CD8-positive, alpha-beta memory T cell (primary cell): Measurements from ENCODE around the gene PDIK1L. TPM values are rescaled to one million over a fixed set of nuclear protein-coding genes. Genes with fewer than 3 reads are reported as not detected.
A peak's percentile ranks its signal among the peaks of the same experiment; 100 is the strongest.

ENCODE experiments used
- CTCF ChIA-PET: fragments of 350-600 bp; sonication (Branson Sonifier 250); formaldehyde crosslinking; loops from one replicate; lab custom pipeline; 2021; ENCODE audit warnings: antibody characterized with exemption; lab: Charles Lee
- POLR2A ChIA-PET: fragments of 350-600 bp; sonication (Branson Sonifier 250); formaldehyde crosslinking; loops from one replicate; lab custom pipeline; 2021; ENCODE audit warnings: antibody characterized with exemption; lab: Charles Lee
- DNase-seq, 5 donors: peaks; one replicate each; pipeline versions ENCODE4 v3.0.0 to v3.0.0-alpha.2; 2020 to 2022; ENCODE audit warnings: mixed read lengths in 1 of 5
- H3K27ac ChIP-seq: one replicate; pipeline ENCODE4 v1.7.0; 2013; ENCODE audit warnings: low read depth, mild to moderate bottlenecking, low read length, moderate library complexity
- H3K27me3 ChIP-seq: 2 replicates; pipeline ENCODE4 v1.7.0; 2013; ENCODE audit warnings: low read length, mild to moderate bottlenecking; ENCODE audit not compliant: insufficient read depth, poor library complexity, severe bottlenecking
- H3K36me3 ChIP-seq: 2 replicates; pipeline ENCODE4 v1.7.0; 2013; ENCODE audit warnings: mild to moderate bottlenecking, low read length, moderate library complexity; ENCODE audit not compliant: insufficient read depth
- H3K4me1 ChIP-seq: 2 replicates; pipeline ENCODE4 v1.7.0; 2013; ENCODE audit warnings: mild to moderate bottlenecking, low read length, moderate library complexity; ENCODE audit not compliant: insufficient read depth
- H3K4me3 ChIP-seq: 2 replicates; pipeline ENCODE4 v1.7.0; 2013; ENCODE audit warnings: mild to moderate bottlenecking, low read length
- H3K9me3 ChIP-seq: 2 replicates; pipeline ENCODE4 v1.7.0; 2013; ENCODE audit warnings: mild to moderate bottlenecking, low read length
- H3K27ac Mint-ChIP-seq, 8 donors: one replicate each; pipeline ENCODE4 v1.8.0; 2020 to 2021; ENCODE audit warnings: mixed read lengths in 8 of 8, mild to moderate bottlenecking in 6 of 8, inconsistent platforms in 3 of 8, moderate library complexity in 3 of 8
- H3K27me3 Mint-ChIP-seq, 2 donors: one replicate each; pipeline ENCODE4 v1.8.0; 2020 to 2021; ENCODE audit warnings: mixed read lengths in 2 of 2, mild to moderate bottlenecking in 1 of 2, moderate library complexity in 1 of 2
- H3K36me3 Mint-ChIP-seq, 3 donors: one replicate each; pipeline ENCODE4 v1.8.0; 2020 to 2021; ENCODE audit warnings: mixed read lengths in 3 of 3, inconsistent platforms in 1 of 3, mild to moderate bottlenecking in 1 of 3
- H3K4me1 Mint-ChIP-seq, 3 donors: one replicate each; pipeline ENCODE4 v1.8.0; 2020 to 2021; ENCODE audit warnings: mixed read lengths in 3 of 3, inconsistent platforms in 1 of 3, mild to moderate bottlenecking in 1 of 3
- H3K4me3 Mint-ChIP-seq, 7 donors: one replicate each; pipeline ENCODE4 v1.8.0; 2020 to 2021; ENCODE audit warnings: mixed read lengths in 7 of 7, mild to moderate bottlenecking in 6 of 7, moderate library complexity in 4 of 7, inconsistent platforms in 2 of 7
- H3K9me3 Mint-ChIP-seq, 5 donors: one replicate each; pipeline ENCODE4 v1.8.0; 2020 to 2022; ENCODE audit warnings: mixed read lengths in 5 of 5, mild to moderate bottlenecking in 3 of 5, moderate library complexity in 2 of 5, inconsistent platforms in 1 of 5
- polyA plus RNA-seq: library from polyadenylated mRNA; unstranded; fragments of 300-500 nt; fragmentation: Illumina TruSeq; gene quantifications from one replicate; pipeline ENCODE4 v1.2.3, GENCODE V29; 2021
- total RNA-seq, 2 experiments: library from RNA; stranded (reverse); gene quantifications; one replicate each; pipeline ENCODE4 v1.2.3, GENCODE V29; 2021

The PDIK1L gene
- total and polyA plus RNA-seq, 3 experiments from 2014 or later = 4.2 to 14.6 (median 14.5) TPM

GRCh38 chr1:26070963-26071342, 40.7 kb upstream of the PDIK1L start:
- ChIA-PET POLR2A (no interaction called here), CTCF (interaction anchor here (1.0 to 1.2 kb wide), 2 partner anchors 35 to 86 kb away, joined by 3 read pairs; no protein-coding TSS in a partner anchor)
- Histone ChIP-seq H3K4me1 (no peaks in the 10 kb centered on the region), H3K27ac (no peak overlapping the region), H3K27me3 (peaks cover 6% of the 10 kb centered on the region), H3K9me3 (no peaks in the 10 kb centered on the region), H3K36me3 (no peaks in the 10 kb centered on the region), H3K4me3 (no peak overlapping the region)
- peaks cover 21 to 59% of the 10 kb centered on the region in 2 donors for H3K27me3 Mint-ChIP-seq
- H3K9me3 Mint-ChIP-seq = no peaks in the 10 kb centered on the region
- H3K36me3 Mint-ChIP-seq = no peaks in the 10 kb centered on the region
- H3K4me3 Mint-ChIP-seq = no peak overlapping the region
- H3K27ac Mint-ChIP-seq = no peak overlapping the region
- no peak for DNase-seq
- peaks cover 0 to 6% (median 1%) of the 10 kb centered on the region in 3 donors for H3K4me1 Mint-ChIP-seq

GRCh38 chr1:26072305-26072704, 39.3 kb upstream of the PDIK1L start:
- POLR2A ChIA-PET = no interaction called here
- no peak overlapping the region for H3K27ac Mint-ChIP-seq
- CTCF ChIA-PET = no interaction called here

GRCh38 chr1:26075421-26076144, 36.0 kb upstream of the PDIK1L start:
- DNase-seq = no peak
- Histone ChIP-seq H3K4me1 (no peaks in the 10 kb centered on the region), H3K27ac (no peak overlapping the region), H3K36me3 (no peaks in the 10 kb centered on the region), H3K9me3 (no peaks in the 10 kb centered on the region), H3K27me3 (peaks cover 6% of the 10 kb centered on the region), H3K4me3 (no peak overlapping the region)
- Mint-ChIP-seq H3K27ac (no peak overlapping the region), H3K9me3 (no peaks in the 10 kb centered on the region), H3K4me1 (peaks cover 0 to 6% (median 1%) of the 10 kb centered on the region in 3 donors), H3K27me3 (peaks cover 20 to 60% of the 10 kb centered on the region in 2 donors), H3K4me3 (no peak overlapping the region), H3K36me3 (peaks cover 0 to 7% (median 1%) of the 10 kb centered on the region in 3 donors)
- CTCF ChIA-PET = no interaction called here
- POLR2A ChIA-PET = no interaction called here

More at GRCh38 chr1:26072305-26072704, 39.3 kb upstream of the PDIK1L start:
- Histone ChIP-seq H3K4me1 (no peaks in the 10 kb centered on the region), H3K27me3 (peaks cover 6% of the 10 kb centered on the region), H3K36me3 (no peaks in the 10 kb centered on the region), H3K4me3 (no peak overlapping the region), H3K27ac (no peak overlapping the region), H3K9me3 (no peaks in the 10 kb centered on the region)
- Mint-ChIP-seq H3K9me3 (no peaks in the 10 kb centered on the region), H3K4me1 (peaks cover 0 to 6% (median 1%) of the 10 kb centered on the region in 3 donors), H3K27me3 (peaks cover 23 to 61% of the 10 kb centered on the region in 2 donors), H3K36me3 (peaks cover 0 to 6% (median 1%) of the 10 kb centered on the region in 3 donors), H3K4me3 (no peak overlapping the region)
- no peak for DNase-seq

GRCh38 chr1:26077524-26077923, 34.1 kb upstream of the PDIK1L start:
- peaks cover 0 to 6% (median 1%) of the 10 kb centered on the region in 3 donors for H3K4me1 Mint-ChIP-seq
- H3K27me3 ChIP-seq = peaks cover 6% of the 10 kb centered on the region
- H3K9me3 Mint-ChIP-seq = no peaks in the 10 kb centered on the region
- peak overlapping the region; percentile 24 for H3K27ac ChIP-seq
- peaks cover 14 to 47% of the 10 kb centered on the region in 2 donors for H3K27me3 Mint-ChIP-seq
- no peaks in the 10 kb centered on the region for H3K4me1 ChIP-seq
- H3K9me3 ChIP-seq = no peaks in the 10 kb centered on the region
- no peak overlapping the region for H3K27ac Mint-ChIP-seq
- DNase-seq = no peak
- H3K36me3 Mint-ChIP-seq = peaks cover 0 to 7% (median 1%) of the 10 kb centered on the region in 3 donors
- no peak overlapping the region for H3K4me3 Mint-ChIP-seq
- no peak overlapping the region for H3K4me3 ChIP-seq
- no peaks in the 10 kb centered on the region for H3K36me3 ChIP-seq
- ChIA-PET CTCF (no interaction called here), POLR2A (no interaction called here)

GRCh38 chr1:26078286-26079177, 33.1 kb upstream of the PDIK1L start:
- no peaks in the 10 kb centered on the region for H3K36me3 ChIP-seq
- POLR2A ChIA-PET = no interaction called here
- H3K9me3 ChIP-seq = no peaks in the 10 kb centered on the region
- H3K27me3 ChIP-seq = peaks cover 6% of the 10 kb centered on the region
- Mint-ChIP-seq H3K27ac (no peak overlapping the region), H3K9me3 (no peaks in the 10 kb centered on the region), H3K4me3 (no peak overlapping the region), H3K4me1 (peaks cover 0 to 6% (median 1%) of the 10 kb centered on the region in 3 donors), H3K27me3 (peaks cover 16 to 45% of the 10 kb centered on the region in 2 donors), H3K36me3 (peaks cover 0 to 7% (median 1%) of the 10 kb centered on the region in 3 donors)
- H3K4me3 ChIP-seq = no peak overlapping the region
- peak overlapping the region; percentile 56 for H3K27ac ChIP-seq
- no peak for DNase-seq
- H3K4me1 ChIP-seq = no peaks in the 10 kb centered on the region
- CTCF ChIA-PET = no interaction called here

- no peak for DNase-seq
- no peaks in the 10 kb centered on the region for H3K9me3 ChIP-seq
- H3K9me3 Mint-ChIP-seq = no peaks in the 10 kb centered on the region
- no peaks in the 10 kb centered on the region for H3K4me1 ChIP-seq
- peaks cover 0 to 6% (median 1%) of the 10 kb centered on the region in 3 donors for H3K4me1 Mint-ChIP-seq
- no peak overlapping the region for H3K4me3 ChIP-seq
- ChIA-PET POLR2A (no interaction called here), CTCF (no interaction called here)
- H3K27me3 Mint-ChIP-seq = peaks cover 16 to 48% of the 10 kb centered on the region in 2 donors
- H3K36me3 ChIP-seq = no peaks in the 10 kb centered on the region
- peak overlapping the region; percentile 56 for H3K27ac ChIP-seq
- H3K27me3 ChIP-seq = peaks cover 6% of the 10 kb centered on the region
- no peak overlapping the region for H3K27ac Mint-ChIP-seq
- peaks cover 0 to 7% (median 1%) of the 10 kb centered on the region in 3 donors for H3K36me3 Mint-ChIP-seq
- H3K4me3 Mint-ChIP-seq = no peak overlapping the region
Measured at GRCh38 chr1:26079178-26079563, 32.5 kb upstream of the PDIK1L start.

- Histone ChIP-seq H3K27me3 (peaks cover 6% of the 10 kb centered on the region), H3K4me1 (no peaks in the 10 kb centered on the region), H3K27ac (no peak overlapping the region), H3K36me3 (no peaks in the 10 kb centered on the region), H3K4me3 (no peak overlapping the region), H3K9me3 (no peaks in the 10 kb centered on the region)
- CTCF ChIA-PET = interaction anchor here (0.7 kb wide), 1 partner anchor 337 kb away, joined by 3 read pairs; no protein-coding TSS in a partner anchor
- Mint-ChIP-seq H3K27ac (no peak overlapping the region), H3K9me3 (no peaks in the 10 kb centered on the region), H3K4me3 (no peak overlapping the region), H3K4me1 (peaks cover 0 to 6% (median 1%) of the 10 kb centered on the region in 3 donors), H3K27me3 (peaks cover 16 to 50% of the 10 kb centered on the region in 2 donors), H3K36me3 (peaks cover 0 to 7% (median 1%) of the 10 kb centered on the region in 3 donors)
- POLR2A ChIA-PET = no interaction called here
- no peak for DNase-seq
Measured at GRCh38 chr1:26079960-26080814, 31.4 kb upstream of the PDIK1L start.
